ENCODE results near the gene ALKBH8. TPM values are rescaled to one million over a fixed set of nuclear protein-coding genes. Genes with fewer than 3 reads are reported as not detected.

The ALKBH8 gene
- total and polyA plus RNA-seq, 2 of the 4 experiments (the other 2 are of a cell fraction), result 3.0 to 6.6 TPM

DNA sequence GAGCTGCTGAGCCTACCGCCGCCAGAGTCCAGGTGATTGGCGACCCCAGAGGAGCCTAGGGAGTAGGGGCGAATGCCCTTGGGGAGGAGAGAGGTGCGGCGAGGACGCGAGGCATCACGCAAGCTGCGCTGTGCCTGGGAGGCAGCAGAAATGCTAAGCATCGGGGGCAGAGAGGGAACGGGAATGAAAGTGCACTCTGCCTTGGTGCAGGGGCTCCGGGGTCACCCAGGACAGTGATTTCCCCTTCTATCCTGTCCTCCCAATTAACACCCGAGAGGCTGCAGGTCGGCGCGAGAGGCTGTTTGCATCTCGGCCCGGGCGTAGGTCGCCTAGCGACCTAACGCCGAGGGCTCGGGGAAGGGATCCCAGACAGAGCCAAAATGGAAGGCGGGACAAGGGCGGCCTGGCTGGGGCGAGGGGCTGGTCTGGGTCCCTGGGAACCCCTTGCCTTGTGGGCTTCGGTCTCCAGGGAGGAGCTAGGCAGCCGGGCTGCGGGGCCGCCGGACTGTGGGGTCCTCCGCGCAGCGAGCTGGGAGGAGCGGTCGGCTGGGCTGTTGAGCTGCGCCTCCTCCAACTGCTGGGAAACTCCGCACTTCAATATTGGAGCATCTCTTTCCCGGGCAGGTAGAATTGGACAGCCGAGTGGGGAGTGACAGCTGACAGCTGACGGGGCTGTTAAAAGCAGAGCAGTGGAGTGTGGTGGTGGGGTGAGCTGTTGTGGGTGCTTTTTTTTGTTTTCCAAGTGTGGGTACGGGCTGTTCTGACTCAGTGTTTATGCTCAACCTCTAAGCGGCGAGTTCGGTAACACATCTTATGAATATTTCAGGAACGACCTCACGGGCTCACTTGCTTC, 26.1 kb upstream of the ALKBH8 start:
- Histone ChIP-seq H3K27me3 (ENCODE audit: control insufficient read depth, insufficient read depth, low read length) (peaks cover 37% of the 10 kb centered on the region), H2AK5ac (ENCODE audit: low read depth, low read length) (no peak overlapping the region), H4K91ac (ENCODE audit: insufficient read depth, low read depth, low read length) (no peak overlapping the region), H3K14ac (replicated peaks; ENCODE audit: low read depth, low read length) (no peak overlapping the region), H3K4me2 (ENCODE audit: low read depth, low read length) (peak overlapping the region; percentile 99), H4K8ac (ENCODE audit: low read depth in 2 of 2, low read length in 2 of 2) (no peak overlapping the region), H3K23ac (ENCODE audit: low read depth, low read length) (peak overlapping the region; percentile 63; the same call in 1 of the 2 replicates), H3K56ac (ENCODE audit: extremely low read depth, insufficient read depth, low read length) (no peak overlapping the region), H2BK15ac (ENCODE audit: low read depth, low read length) (no peak overlapping the region), H4K5ac (ENCODE audit: low read depth, low read length) (no peak overlapping the region), H3K27ac (ENCODE audit: insufficient read depth, low read length) (no peak overlapping the region), H3K4me1 (ENCODE audit: control insufficient read depth, insufficient read depth, low read length) (peaks cover 6% of the 10 kb centered on the region), H2BK5ac (ENCODE audit: low read depth, low read length, poor library complexity, severe bottlenecking) (no peak overlapping the region), H2AK9ac (replicated peaks; ENCODE audit: low read depth, low read length, poor library complexity) (no peak overlapping the region), H3K79me1 (ENCODE audit: low read depth in 1 of 2, low read length in 2 of 2) (no peaks in the 10 kb centered on the region), H3K4me3 (ENCODE audit: insufficient read depth, low read depth, low read length) (peak overlapping the region; percentile 89), H2AFZ (replicated peaks; ENCODE audit: low read length, poor library complexity) (peak overlapping the region; percentile 87), H3K9me3 (ENCODE audit: control insufficient read depth, insufficient read depth, low read length) (no peaks in the 10 kb centered on the region; the same call in 1 of the 2 replicates), H4K20me1 (ENCODE audit: insufficient read depth, low read length) (no peaks in the 10 kb centered on the region), H3K36me3 (ENCODE audit: control insufficient read depth, insufficient read depth, low read length) (no peaks in the 10 kb centered on the region), H3K4ac (ENCODE audit: low read depth, low read length) (no peak overlapping the region), H2BK20ac (ENCODE audit: low read depth, low read length) (no peak overlapping the region), H3K9me1 (ENCODE audit: insufficient read depth, low read length) (no peaks in the 10 kb centered on the region), H2BK120ac (ENCODE audit: low read depth, low read length) (no peak overlapping the region), H3K9ac (ENCODE audit: low read depth, low read length) (peak overlapping the region; percentile 47; the same call in 1 of the 2 replicates), H3K18ac (ENCODE audit: low read depth, low read length) (no peak overlapping the region)
- dilution Hi-C loops (cut with HindIII; ENCODE audit: low sequenced_read_pairs, unreplicated experiment) (no loop called here), in situ Hi-C loops (cut with MboI; ENCODE audit: low sequenced_read_pairs) (loop anchor here (25.0 kb wide), 1 partner anchor 1071 kb away; the partner anchor contains the start of gene DDX10), intact Hi-C loops (cut with micrococcal nuclease) (no loop called here)
- no TSS peak for BruUV-seq (replicated peaks)
- no peak for TF ChIP-seq CHD1 (IDR thresholded peaks at IDR 0.05; ENCODE audit: low read depth, low read length)
- no peak for TF ChIP-seq CEBPB (IDR thresholded peaks at IDR 0.05; ENCODE audit: low read depth, low read length)
- TF ChIP-seq BHLHE40 (IDR thresholded peaks at IDR 0.05; ENCODE audit: low read depth, low read length), result no peak
- peak; percentile 54 for ATAC-seq (ENCODE audit: low read depth)
- 3% methylated on average over 14 of the region's 49 CpGs; no CpG with 5 or more reads in 1 of the 2 experiments for WGBS, 2 experiments (ENCODE audit: extremely low coverage in 2 of 2, insufficient read length in 1 of 2)
- DNase-seq, result no peak
- POLR2A ChIA-PET (ENCODE audit: unreplicated experiment), result no interaction called here
- CTCF ChIA-PET, result no interaction called here
